K562 (cell line): ENCODE results near the gene AKR1A1. TPM values are rescaled to one million over a fixed set of nuclear protein-coding genes. Genes with fewer than 3 reads are reported as not detected.

Source experiments
- ATAC-seq: fragments of 200-7000 bp; cut with Tn5 transposase; 3 replicates; pipeline ENCODE4 v1.9.1; 2020; ENCODE audit warnings: moderate library complexity
- BruUV-seq: library from RNA; stranded (reverse); fragments of 400-500 nt; replicated peaks from 2 replicates; lab custom pipeline; 2021; lab: Mats Ljungman, UMichigan
- CTCF ChIA-PET: fragments of 300-600 bp; formaldehyde crosslinking; extraction: SDS; loops from one replicate; lab custom pipeline; 2021; ENCODE audit warnings: low intra/inter-chr PET ratio; lab: Yijun Ruan, JAX
- POLR2A ChIA-PET: fragments of 300-600, 350-650 bp; sonication (Branson Sonifier 250); formaldehyde crosslinking; extraction: SDS; loops from one replicate; lab custom pipeline; 2021; ENCODE audit warnings: antibody characterized with exemption, inconsistent platforms; lab: Yijun Ruan, JAX
- DNase-seq, 4 experiments: peaks; one replicate each; pipeline versions ENCODE4 v3.0.0 to v3.0.0-alpha.2; 2011 to 2018; ENCODE audit warnings: low spot score in 3 of 4, mixed read lengths in 3 of 4; ENCODE audit errors: extremely low read depth in 1 of 4
- FAIRE-seq: peaks from 2 replicates; lab custom pipeline; 2011; peaks lifted over from hg19 to GRCh38; lab: Jason Lieb, UNC
- H2AFZ ChIP-seq: 2 replicates; pipeline ENCODE4 v1.6.0; 2011; ENCODE audit warnings: low read depth, low read length, control low read depth, inconsistent platforms
- H3K27ac ChIP-seq: fragments of 200-600 bp; 3 replicates; pipeline ENCODE4 v1.8.0; 2011; ENCODE audit warnings: low read depth, mild to moderate bottlenecking, control low read depth, inconsistent platforms, low read length, moderate library complexity, mixed read lengths; ENCODE audit errors: extremely low read depth
- H3K27me3 ChIP-seq, 2 experiments: fragments of 300-600 bp in 1 of 2; 2 replicates in 1 of 2; 3 replicates in 1 of 2; pipeline versions ENCODE4 v1.6.0 to v1.8.0; 2011; ENCODE audit warnings: inconsistent platforms in 2 of 2, low read length in 2 of 2, mild to moderate bottlenecking in 1 of 2, mixed read lengths in 1 of 2, moderate library complexity in 1 of 2; ENCODE audit not compliant: control insufficient read depth in 2 of 2, insufficient read depth in 2 of 2
- H3K36me3 ChIP-seq: fragments of 300-600 bp; 3 replicates; pipeline ENCODE4 v1.8.0; 2011; ENCODE audit warnings: mild to moderate bottlenecking, low read length, inconsistent platforms; ENCODE audit not compliant: control insufficient read depth, insufficient read depth
- H3K4me1 ChIP-seq, 2 experiments: fragments of 200-600 bp in 1 of 2; replicated peaks in 1 of 2; 2 replicates in 1 of 2; 3 replicates in 1 of 2; pipeline versions ENCODE4 v1.5.1 to v1.8.0; 2011; ENCODE audit warnings: inconsistent platforms in 2 of 2, low read length in 2 of 2, mild to moderate bottlenecking in 1 of 2, mixed read lengths in 1 of 2, moderate library complexity in 1 of 2; ENCODE audit not compliant: control insufficient read depth in 2 of 2, insufficient read depth in 2 of 2
- H3K4me2 ChIP-seq: 2 replicates; pipeline ENCODE4 v1.6.1; 2011; ENCODE audit warnings: low read length, control low read depth, inconsistent platforms, mixed read lengths; ENCODE audit not compliant: insufficient read depth
- H3K4me3 ChIP-seq: fragments of 200-600 bp; sonication (generic), shearing (Covaris generic); 2 replicates; pipeline ENCODE4 v1.5.1; 2016; ENCODE audit warnings: control low read depth, inconsistent platforms
- H3K79me2 ChIP-seq: fragments of 200-600 bp; 3 replicates; pipeline ENCODE4 v1.8.0; 2011; ENCODE audit warnings: low read length, inconsistent platforms; ENCODE audit not compliant: control insufficient read depth, insufficient read depth
- H3K9ac ChIP-seq, 2 experiments: 2 replicates each; pipeline versions ENCODE4 v1.6.0 to v1.6.1; 2011; ENCODE audit warnings: low read depth in 2 of 2, low read length in 2 of 2, control low read depth in 1 of 2, inconsistent platforms in 1 of 2, mild to moderate bottlenecking in 1 of 2, mixed read lengths in 1 of 2; ENCODE audit not compliant: insufficient read depth in 1 of 2
- H3K9me1 ChIP-seq: one replicate; pipeline ENCODE4 v1.6.0; 2011; ENCODE audit warnings: inconsistent platforms, mild to moderate bottlenecking, low read length, moderate library complexity; ENCODE audit not compliant: control insufficient read depth, insufficient read depth
- H3K9me3 ChIP-seq: replicated peaks from 2 replicates; pipeline ENCODE4 v1.5.1; 2011; ENCODE audit warnings: low read depth, low read length, inconsistent platforms; ENCODE audit not compliant: control insufficient read depth, insufficient read depth
- H4K20me1 ChIP-seq: replicated peaks from 2 replicates; pipeline ENCODE4 v1.6.1; 2011; ENCODE audit warnings: low read length, inconsistent platforms, mixed read lengths; ENCODE audit not compliant: control insufficient read depth, insufficient read depth
- BRD9 ChIP-seq: fragments of 450-650 bp; IDR thresholded peaks from 2 replicates; pipeline ENCODE4 v1.6.1; 2018; ENCODE audit warnings: low read depth; ENCODE audit not compliant: partially characterized antibody
- DIDO1 ChIP-seq: fragments of 450-650 bp; IDR thresholded peaks from 2 replicates; pipeline ENCODE4 v1.6.1; 2016; ENCODE audit warnings: low read depth, missing biosample characterization, missing genetic modification characterization
- GATAD2A ChIP-seq: fragments of 450-650 bp; IDR thresholded peaks from 2 replicates; pipeline ENCODE4 v1.6.1; 2017
- MCM5 ChIP-seq: fragments of 450-650 bp; IDR thresholded peaks from 2 replicates; pipeline ENCODE4 v1.6.1; 2016; ENCODE audit warnings: low read depth
- NFE2 ChIP-seq: IDR thresholded peaks from 2 replicates; pipeline ENCODE4 v1.6.1; 2014; ENCODE audit warnings: antibody characterized with exemption, low read depth
- NR2C2 ChIP-seq, 2 experiments: fragments of 200-800 bp in 1 of 2; sonication (Bioruptor generic) in 1 of 2; sonication (generic) in 1 of 2; formaldehyde crosslinking in 1 of 2; IDR thresholded peaks; 2 replicates each; pipeline versions ENCODE4 v1.6.1 to v1.8.0; 2016 to 2022; ENCODE audit warnings: mild to moderate bottlenecking in 1 of 2, missing compliant biosample characterization in 1 of 2, missing genetic modification characterization in 1 of 2, missing genetic modification reagents in 1 of 2
- PHF20 ChIP-seq: fragments of 450-650 bp; IDR thresholded peaks from 2 replicates; pipeline ENCODE4 v1.6.1; 2018; ENCODE audit not compliant: partially characterized antibody
- POLR3G ChIP-seq: IDR thresholded peaks from 2 replicates; pipeline ENCODE4 v1.6.1; 2011; ENCODE audit not compliant: insufficient read length, insufficient replicate concordance; ENCODE audit errors: extremely low read depth
- TSC22D4 ChIP-seq: fragments of 450-650 bp; IDR thresholded peaks from 2 replicates; pipeline ENCODE4 v1.6.1; 2016; ENCODE audit warnings: missing genetic modification characterization, missing biosample characterization, control low read depth
- ZBTB1 ChIP-seq: sonication (generic); formaldehyde crosslinking; IDR thresholded peaks from 2 replicates; pipeline ENCODE4 v1.8.1; 2023; ENCODE audit warnings: missing genetic modification reagents, low read depth, mild to moderate bottlenecking, borderline replicate concordance
- ZNF133 ChIP-seq: fragments of 250-450 bp; sonication (Bioruptor Pico); IDR thresholded peaks from 2 replicates; pipeline ENCODE4 v1.4.0; 2020; ENCODE audit warnings: mild to moderate bottlenecking
- ZNF696 ChIP-seq: fragments of 250-450 bp; sonication (Bioruptor Pico); conservative IDR thresholded peaks from 2 replicates; pipeline ENCODE4 v1.4.0; 2020; ENCODE audit warnings: mild to moderate bottlenecking, moderate library complexity
- WGBS: fragments of 100-300 bp; shearing (Covaris generic); methylation state at CpG from one replicate; pipeline ENCODE4 v1.1.6; 2016; ENCODE audit warnings: low coverage, mixed read lengths; ENCODE audit not compliant: insufficient coverage; ENCODE audit errors: missing lambda C conversion rate; 5-methylcytosine and 5-hydroxymethylcytosine counted together
- in situ Hi-C: fragments of 300-500 bp; cut with MboI; formaldehyde crosslinking; loops from 4 replicates; pipeline ENCODE4 v1.15.0; 2018; ENCODE audit warnings: inconsistent platforms, mixed read lengths
- intact Hi-C: fragments of 100-400 bp; cut with micrococcal nuclease; formaldehyde crosslinking; loops from 2 replicates; pipeline ENCODE4 v1.14.2; 2022
- polyA plus RNA-seq, 8 experiments: library from polyadenylated mRNA; depleted of rRNA in 4 of 8; stranded (reverse) in 5 of 8; unstranded in 3 of 8; fragments of >200 nt; fragmentation: Nextera tagmentation in 2 of 8; fragmentation: Illumina TruSeq in 1 of 8; extraction: Ambion mirVana in 2 of 8; extraction: Trizol in 1 of 8; gene quantifications; 2 replicates each; pipeline versions ENCODE4 v1.2.1 to v1.2.3, GENCODE V29; 2011 to 2014; ENCODE audit warnings: inconsistent platforms in 1 of 8, missing spikeins in 1 of 8
- total RNA-seq, 7 experiments: library from RNA; depleted of rRNA in 6 of 7; stranded (reverse); fragments of >200 nt in 6 of 7; fragmentation: Illumina TruSeq in 2 of 7; extraction: Trizol in 2 of 7; gene quantifications; 2 replicates each; pipeline versions ENCODE4 v1.2.1 to v1.2.3, GENCODE V29; 2011 to 2021; ENCODE audit warnings: low replicate concordance in 1 of 7
- TF ChIP-seq, protein P1 (sequence below): fragments of 250-450 bp; sonication (Bioruptor Pico); IDR thresholded peaks from 2 replicates; pipeline ENCODE4 v1.6.1; 2021; ENCODE audit warnings: mild to moderate bottlenecking
- TF ChIP-seq, protein P2 (sequence below): sonication (generic); formaldehyde crosslinking; IDR thresholded peaks from 2 replicates; pipeline ENCODE4 v1.4.0; 2020; ENCODE audit warnings: mild to moderate bottlenecking, missing genetic modification reagents
- TF ChIP-seq, protein P3 (sequence below): fragments of 450-650 bp; IDR thresholded peaks from 2 replicates; pipeline ENCODE4 v1.6.1; 2018; ENCODE audit not compliant: partially characterized antibody

Gene AKR1A1
- total and polyA plus RNA-seq, 9 of the 15 experiments (the other 6 are each of a cell fraction or from before 2014, with no cell fraction given) = 68.6 to 211 (median 132) TPM

DNA sequence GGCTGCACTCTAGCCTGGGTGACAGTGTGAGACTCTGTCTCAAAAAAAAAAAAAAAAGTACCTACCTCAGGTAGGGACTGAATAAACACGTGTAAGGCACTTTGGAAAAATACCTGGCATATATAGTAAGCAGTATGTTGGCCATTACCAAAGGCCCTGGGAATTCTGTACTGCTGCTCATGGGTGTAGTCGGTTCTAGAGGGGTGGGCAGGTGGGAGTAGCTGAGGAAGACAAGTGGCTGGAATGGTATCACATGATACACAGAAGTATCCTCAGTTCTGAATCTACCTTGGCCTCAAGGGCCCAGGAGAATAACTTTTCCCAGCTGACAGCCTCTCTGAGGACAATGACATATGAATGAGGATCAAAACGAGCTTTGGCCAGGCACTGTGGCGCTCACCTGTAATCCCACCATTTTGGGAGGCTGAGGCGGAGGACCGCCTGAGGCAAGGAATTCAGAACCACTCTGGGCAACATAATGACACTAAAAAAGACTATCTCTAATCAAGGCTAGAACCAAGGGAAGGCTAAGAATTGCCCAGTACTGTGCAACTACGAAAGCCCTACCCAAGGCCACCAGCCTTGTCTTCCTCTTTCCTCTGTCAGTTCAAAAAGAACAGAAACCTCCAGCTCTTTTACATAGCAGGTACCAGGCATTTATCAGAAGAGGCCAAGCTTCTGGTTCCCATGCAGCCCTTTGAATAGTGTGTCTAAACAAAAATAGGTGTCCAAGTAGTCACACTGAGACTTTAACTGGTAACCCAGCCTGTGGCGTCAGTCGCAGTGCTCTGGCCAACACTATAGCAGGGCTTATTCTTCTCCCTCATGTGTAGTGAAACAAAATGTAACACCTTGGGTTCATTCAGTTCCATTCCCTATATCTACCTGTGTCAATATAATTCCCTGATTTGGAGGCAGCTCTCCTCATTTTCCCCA is 40.3 kb upstream of the AKR1A1 start:
- FAIRE-seq (no peak), DNase-seq (no peak), ATAC-seq (0 out of 3 replicates have a peak, but pooled peaks have one; percentile 1)
- Histone ChIP-seq H3K4me1 (no peaks in the 10 kb centered on the region; a peak in 1 of 5 replicates), H3K4me2 (no peak overlapping the region), H3K4me3 (no peak overlapping the region), H3K79me2 (peaks cover 8% of the 10 kb centered on the region; the same call in 2 of the 3 replicates), H3K27ac (no peak overlapping the region), H3K9me3 (no peaks in the 10 kb centered on the region), H2AFZ (no peak overlapping the region), H4K20me1 (no peaks in the 10 kb centered on the region), H3K9ac (no peak overlapping the region), H3K9me1 (no peaks in the 10 kb centered on the region), H3K27me3 (no peaks in the 10 kb centered on the region), H3K36me3 (peaks cover 85% of the 10 kb centered on the region)
- 71% methylated on average over 9 of the region's 9 CpGs for WGBS
- intact Hi-C loops (loop anchor here (5.0 kb wide), 1 partner anchor 372 kb away; no protein-coding TSS in a partner anchor), in situ Hi-C loops (loop anchor here (5.0 kb wide), 1 partner anchor 57 kb away; no protein-coding TSS in a partner anchor)
- POLR2A ChIA-PET = interaction anchor here (0.6 to 5.6 kb wide), 11 partner anchors 8 to 770 kb away, joined by 3 to 104 read pairs (median 9); partner anchors contain the start of genes AKR1A1, CCDC163, HECTD3 and MMACHC
- TSS peak; percentile 20 for BruUV-seq
- CTCF ChIA-PET = interaction anchor here (0.6 to 2.6 kb wide), 3 partner anchors 59 to 1823 kb away, joined by 3 to 21 read pairs (median 3); partner anchors contain the start of gene CMPK1
- TF ChIP-seq, protein P1, sequence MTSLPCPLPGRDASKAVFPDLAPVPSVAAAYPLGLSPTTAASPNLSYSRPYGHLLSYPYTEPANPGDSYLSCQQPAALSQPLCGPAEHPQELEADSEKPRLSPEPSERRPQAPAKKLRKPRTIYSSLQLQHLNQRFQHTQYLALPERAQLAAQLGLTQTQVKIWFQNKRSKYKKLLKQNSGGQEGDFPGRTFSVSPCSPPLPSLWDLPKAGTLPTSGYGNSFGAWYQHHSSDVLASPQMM (CRISPR knock-in tag) = no peak
- no peak for TF ChIP-seq DIDO1 (tag)
- TF ChIP-seq POLR3G = no peak
- no peak for TF ChIP-seq NFE2
- TF ChIP-seq ZNF696 (CRISPR knock-in tag) = no peak
- TF ChIP-seq, protein P2, sequence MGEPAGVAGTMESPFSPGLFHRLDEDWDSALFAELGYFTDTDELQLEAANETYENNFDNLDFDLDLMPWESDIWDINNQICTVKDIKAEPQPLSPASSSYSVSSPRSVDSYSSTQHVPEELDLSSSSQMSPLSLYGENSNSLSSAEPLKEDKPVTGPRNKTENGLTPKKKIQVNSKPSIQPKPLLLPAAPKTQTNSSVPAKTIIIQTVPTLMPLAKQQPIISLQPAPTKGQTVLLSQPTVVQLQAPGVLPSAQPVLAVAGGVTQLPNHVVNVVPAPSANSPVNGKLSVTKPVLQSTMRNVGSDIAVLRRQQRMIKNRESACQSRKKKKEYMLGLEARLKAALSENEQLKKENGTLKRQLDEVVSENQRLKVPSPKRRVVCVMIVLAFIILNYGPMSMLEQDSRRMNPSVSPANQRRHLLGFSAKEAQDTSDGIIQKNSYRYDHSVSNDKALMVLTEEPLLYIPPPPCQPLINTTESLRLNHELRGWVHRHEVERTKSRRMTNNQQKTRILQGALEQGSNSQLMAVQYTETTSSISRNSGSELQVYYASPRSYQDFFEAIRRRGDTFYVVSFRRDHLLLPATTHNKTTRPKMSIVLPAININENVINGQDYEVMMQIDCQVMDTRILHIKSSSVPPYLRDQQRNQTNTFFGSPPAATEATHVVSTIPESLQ (CRISPR knock-in tag) = no peak
- no peak for TF ChIP-seq TSC22D4
- no peak for TF ChIP-seq MCM5
- TF ChIP-seq ZBTB1 (CRISPR knock-in tag) = no peak
- TF ChIP-seq NR2C2 (CRISPR knock-in tag; IDR thresholded peaks at IDR 0.05) = no peak
- TF ChIP-seq NR2C2 (tag; IDR thresholded peaks at IDR 0.05) = no peak
- TF ChIP-seq ZNF133 (CRISPR knock-in tag) = no peak
- TF ChIP-seq BRD9 = no peak
- no peak for TF ChIP-seq GATAD2A
- no peak for TF ChIP-seq PHF20
- TF ChIP-seq, protein P3, sequence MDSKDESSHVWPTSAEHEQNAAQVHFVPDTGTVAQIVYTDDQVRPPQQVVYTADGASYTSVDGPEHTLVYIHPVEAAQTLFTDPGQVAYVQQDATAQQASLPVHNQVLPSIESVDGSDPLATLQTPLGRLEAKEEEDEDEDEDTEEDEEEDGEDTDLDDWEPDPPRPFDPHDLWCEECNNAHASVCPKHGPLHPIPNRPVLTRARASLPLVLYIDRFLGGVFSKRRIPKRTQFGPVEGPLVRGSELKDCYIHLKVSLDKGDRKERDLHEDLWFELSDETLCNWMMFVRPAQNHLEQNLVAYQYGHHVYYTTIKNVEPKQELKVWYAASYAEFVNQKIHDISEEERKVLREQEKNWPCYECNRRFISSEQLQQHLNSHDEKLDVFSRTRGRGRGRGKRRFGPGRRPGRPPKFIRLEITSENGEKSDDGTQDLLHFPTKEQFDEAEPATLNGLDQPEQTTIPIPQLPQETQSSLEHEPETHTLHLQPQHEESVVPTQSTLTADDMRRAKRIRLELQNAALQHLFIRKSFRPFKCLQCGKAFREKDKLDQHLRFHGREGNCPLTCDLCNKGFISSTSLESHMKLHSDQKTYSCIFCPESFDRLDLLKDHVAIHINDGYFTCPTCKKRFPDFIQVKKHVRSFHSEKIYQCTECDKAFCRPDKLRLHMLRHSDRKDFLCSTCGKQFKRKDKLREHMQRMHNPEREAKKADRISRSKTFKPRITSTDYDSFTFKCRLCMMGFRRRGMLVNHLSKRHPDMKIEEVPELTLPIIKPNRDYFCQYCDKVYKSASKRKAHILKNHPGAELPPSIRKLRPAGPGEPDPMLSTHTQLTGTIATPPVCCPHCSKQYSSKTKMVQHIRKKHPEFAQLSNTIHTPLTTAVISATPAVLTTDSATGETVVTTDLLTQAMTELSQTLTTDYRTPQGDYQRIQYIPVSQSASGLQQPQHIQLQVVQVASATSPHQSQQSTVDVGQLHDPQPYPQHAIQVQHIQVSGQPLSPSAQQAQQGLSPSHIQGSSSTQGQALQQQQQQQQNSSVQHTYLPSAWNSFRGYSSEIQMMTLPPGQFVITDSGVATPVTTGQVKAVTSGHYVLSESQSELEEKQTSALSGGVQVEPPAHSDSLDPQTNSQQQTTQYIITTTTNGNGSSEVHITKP = no peak
